T follicular helper cell (primary cell): ENCODE measurements around the gene CNOT6.

ENCODE experiments used
- DNase-seq: peaks from one replicate; pipeline ENCODE4 v3.0.0-alpha.2; 2020; ENCODE audit warnings: low read depth

The CNOT6 gene

DNA sequence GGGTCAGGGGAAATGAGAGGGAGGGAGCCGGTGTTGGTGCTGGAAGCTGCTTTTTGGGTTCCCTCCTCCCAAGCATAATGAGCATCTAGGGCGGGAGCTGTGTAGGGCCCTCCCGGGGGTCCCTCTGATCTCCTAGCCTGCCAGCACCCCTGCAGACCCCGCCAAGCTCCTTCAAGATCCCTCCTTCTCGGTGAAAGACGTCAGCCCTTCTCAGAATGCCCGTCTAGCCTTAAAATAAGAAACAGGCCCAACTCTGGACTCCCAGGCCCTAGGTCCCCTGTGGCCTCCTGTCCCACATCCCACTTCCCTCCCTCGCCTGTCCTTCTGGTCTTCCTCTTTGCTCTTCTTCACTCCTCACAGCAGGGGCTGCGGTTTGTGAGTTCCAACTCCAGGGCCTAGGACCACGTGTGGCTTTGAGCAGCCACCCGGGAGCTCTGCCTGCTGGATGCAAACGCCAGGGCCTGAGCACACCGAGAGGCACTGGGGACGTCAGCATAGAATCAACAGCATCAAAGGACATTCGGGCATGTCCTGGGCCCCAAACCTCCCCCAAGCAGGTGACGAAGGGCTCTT lies 105.9 kb downstream of the CNOT6 start:
- DNase-seq: no peak

DNA sequence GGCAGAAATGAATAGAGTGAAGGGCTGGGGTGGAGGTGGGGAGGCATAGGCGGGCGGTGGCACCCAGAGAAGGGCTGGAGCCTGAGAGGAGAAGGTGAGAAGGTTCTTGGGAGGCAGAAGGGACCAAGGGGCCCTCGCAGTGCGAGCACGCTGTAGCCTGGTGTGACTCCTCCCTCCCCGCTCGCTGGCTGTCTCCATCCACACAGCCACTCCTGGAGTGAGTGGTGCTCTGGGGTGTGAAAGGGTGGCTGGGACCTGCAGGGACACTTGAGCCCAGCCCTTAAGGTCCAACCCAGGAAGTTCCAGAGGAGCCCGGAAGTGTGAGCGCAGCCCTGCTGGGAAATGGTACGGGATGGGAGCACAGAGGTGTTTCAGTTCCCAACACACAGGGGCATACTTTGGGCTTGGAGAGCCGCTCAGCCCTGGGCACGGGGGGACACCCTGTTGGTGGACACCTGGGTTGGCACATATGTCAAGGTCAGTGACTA lies 106.4 kb downstream of the CNOT6 start:
- DNase-seq: no peak

DNA sequence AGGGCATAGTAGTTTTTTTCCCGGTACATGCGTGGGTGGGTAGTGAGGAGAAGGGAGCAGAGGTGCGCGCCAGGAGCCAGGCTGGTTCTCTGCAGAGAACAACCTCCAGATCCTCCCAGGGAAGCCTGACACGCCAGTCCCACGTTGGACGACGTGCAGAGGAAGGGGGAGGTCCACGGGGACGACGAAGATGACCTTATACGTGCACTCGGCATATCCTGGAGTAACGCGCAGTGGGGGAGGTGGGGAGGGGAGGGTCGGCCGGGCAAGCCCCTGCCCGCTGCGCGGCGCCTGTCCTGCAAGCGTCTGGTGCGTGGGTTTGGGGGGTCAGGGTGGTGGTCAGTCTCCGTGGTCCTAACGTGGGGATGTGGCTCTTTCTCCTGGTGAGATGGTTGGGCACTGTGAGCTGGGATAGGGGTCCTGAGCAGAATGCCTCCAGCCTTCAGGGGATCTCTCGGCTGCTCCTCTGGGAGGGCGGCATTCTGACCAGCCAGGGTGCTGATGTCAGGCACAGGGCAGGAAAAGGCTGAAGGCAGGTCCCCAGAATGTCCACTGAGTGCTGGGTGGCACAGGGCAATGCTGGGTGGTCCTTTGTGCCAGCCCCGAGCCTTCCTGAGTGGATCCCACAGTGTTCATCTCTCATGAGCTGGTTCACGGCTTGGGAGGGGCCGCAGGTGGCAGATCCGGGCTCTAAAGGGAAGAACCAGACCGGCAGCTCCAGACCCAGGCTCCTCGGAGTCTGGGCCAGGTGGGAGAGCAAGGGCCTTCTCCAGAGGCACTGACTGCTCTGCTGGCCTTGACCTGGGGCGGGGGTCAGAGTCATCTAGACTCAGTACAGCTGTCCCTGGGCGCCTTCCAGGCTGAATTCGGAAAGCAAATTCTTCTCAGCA lies 107.7 kb downstream of the CNOT6 start:
- no peak for DNase-seq

DNA sequence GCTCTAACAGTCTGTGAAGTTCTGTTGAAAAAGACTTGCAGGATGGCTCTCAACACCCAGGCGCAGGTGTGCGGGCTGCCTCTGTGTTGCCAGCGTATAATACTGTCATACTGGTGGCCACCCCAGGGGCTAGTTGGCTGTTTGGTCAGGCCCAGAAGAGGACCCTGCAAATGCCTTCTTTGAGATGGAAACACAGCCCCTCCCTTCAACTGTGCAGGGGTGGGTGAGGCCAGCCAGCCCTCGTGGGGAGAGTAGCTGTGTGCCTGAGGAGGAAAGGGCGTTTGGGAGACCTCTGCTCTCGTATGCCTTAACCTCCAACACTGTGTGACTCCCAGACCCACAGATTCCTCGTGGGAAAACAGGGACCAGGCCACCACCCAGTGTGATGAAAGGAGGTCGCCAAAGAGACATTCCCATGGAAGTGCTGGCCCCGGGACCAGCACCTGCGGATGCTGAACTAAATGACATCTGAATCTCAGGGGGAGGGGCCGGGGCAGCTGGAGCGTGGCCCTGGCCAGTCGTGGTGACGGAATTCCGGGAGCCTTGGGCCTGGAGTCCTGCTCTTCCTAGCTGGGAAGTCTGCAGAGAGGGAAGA lies 108.4 kb downstream of the CNOT6 start:
- no peak for DNase-seq

DNA sequence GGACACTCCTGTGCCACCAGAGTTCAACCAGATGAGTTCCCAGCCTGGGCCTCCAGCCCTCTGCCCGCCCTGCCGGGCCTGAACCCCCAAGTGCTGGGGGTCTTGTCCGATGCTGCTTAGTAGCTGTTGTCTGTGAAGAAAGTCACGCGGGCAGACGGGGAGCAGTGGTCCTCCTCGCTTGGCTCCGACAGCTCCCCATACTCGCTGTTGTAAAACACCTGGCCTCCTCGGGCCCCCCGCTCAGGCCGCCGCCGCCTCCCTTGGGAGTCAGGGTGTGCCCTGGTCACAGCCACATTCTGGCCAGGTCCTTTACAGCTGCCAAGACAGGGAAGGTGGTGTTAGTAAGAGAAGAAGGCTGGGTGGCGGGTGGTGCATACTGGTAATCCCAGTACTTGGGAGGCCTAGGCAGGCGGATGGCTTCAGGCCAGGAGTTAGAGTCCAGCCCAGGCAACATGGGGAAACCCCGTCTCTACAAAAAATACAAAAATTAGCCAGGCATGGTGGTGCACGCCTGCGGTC lies 109.0 kb downstream of the CNOT6 start:
- no peak for DNase-seq

DNA sequence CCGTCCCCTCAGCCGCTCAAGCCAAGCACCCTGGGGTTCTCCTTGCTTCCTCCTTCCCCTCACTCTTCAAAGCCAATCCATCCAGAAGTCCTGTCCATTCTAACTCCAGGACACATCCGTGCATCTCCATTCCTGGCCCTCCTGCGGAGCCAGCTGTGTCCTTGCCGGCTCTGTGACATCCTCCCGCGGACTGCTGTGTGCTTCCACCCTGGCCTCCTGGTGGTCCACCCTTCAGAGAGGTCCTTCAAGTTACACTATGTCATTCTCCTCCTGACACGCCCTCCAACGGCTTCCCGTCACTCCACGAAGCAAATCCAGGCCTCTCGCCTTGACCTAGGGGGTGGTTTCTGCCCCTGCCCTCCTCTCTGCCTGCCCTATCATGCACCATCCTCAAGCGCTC lies 110.1 kb downstream of the CNOT6 start:
- no peak for DNase-seq

DNA sequence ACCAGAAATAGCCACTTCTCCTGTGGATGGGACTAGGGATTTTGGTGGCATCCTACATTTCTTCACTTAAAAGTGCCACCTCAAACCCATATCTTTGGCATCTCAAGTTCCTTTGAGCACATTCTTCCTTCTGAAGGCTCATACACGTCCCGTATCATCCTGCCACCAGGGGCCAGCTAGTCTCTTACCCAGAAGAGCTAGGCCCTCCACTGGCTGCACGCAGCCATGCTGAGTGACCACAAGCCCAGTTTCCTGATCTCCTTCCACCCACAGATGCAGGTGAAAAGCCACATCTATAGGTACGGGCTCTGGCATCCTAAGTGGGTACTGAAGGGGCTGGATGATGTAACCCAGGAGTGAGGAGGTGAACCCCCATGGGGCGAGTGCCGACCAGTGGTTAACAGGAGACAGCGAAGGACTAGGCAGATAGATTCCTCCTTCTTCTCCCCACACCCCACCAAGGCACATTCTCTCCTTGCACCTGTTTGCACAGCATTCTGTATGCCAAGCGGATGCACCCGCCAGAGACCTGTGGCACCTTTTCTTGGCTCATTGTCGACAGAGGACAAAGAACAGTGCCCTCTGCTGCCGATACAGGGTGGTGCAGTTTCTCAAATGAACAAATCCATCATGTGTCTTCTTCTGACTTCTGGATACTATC lies 111.5 kb downstream of the CNOT6 start:
- peak; percentile 59 for DNase-seq

DNA sequence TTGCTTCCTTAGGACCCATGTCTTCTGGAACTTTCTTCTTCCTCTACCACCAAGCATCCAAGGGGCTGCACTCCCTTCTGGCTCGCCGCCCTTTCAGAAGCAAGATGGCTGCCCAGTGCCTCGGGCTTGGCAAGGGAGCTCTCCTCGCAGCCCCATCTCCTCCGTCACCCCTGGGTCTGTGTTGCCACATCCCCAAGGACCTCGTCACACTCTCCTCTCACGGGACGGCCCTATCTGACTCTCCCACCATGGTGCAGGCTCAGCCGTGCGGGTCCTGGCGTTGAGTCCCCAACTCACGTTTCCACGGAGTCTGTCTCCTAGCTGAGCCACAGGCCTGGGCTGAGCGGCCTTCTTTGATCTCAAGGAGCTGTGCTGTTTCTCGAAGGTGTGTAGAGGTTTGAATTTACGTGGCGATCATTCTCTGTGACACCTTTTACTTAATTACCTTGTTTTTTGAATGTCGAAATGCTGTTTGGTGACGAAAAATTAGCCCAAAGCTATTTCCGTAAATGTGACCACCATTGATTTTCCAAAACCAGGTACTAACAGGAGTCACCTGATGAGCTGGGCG lies 112.1 kb downstream of the CNOT6 start:
- no peak for DNase-seq

DNA sequence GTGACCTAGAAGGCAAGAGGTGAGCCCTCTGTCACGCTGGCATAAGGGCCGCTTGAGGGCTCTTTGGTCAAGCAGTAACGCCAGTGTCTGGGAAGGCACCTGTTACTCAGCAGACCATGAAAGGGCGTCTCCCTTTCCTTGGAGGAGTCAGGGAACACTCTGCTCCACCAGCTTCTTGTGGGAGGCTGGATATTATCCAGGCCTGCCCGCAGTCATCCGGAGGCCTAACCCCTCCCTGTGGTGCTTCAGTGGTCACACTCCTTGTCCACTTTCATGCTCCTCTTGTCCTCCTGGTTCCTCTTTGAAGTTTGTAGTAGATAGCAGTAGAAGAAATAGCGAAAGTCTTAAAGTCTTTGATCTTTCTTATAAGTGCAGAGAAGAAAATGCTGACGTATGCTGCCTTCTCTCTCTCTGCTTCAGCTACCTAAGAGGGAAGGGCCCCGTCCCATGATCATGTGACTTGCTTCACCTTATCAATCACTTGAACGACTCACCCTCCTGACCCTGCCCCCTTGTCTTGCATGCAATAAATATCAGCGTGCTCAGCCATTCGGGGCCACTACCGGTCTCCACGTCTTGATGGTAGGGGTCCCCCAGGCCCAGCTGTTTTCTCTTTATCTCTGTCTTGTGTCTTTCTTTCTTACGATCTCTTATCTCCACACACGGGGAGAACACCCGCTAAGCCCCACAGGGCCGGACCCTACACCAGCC lies 113.8 kb downstream of the CNOT6 start:
- no peak for DNase-seq

DNA sequence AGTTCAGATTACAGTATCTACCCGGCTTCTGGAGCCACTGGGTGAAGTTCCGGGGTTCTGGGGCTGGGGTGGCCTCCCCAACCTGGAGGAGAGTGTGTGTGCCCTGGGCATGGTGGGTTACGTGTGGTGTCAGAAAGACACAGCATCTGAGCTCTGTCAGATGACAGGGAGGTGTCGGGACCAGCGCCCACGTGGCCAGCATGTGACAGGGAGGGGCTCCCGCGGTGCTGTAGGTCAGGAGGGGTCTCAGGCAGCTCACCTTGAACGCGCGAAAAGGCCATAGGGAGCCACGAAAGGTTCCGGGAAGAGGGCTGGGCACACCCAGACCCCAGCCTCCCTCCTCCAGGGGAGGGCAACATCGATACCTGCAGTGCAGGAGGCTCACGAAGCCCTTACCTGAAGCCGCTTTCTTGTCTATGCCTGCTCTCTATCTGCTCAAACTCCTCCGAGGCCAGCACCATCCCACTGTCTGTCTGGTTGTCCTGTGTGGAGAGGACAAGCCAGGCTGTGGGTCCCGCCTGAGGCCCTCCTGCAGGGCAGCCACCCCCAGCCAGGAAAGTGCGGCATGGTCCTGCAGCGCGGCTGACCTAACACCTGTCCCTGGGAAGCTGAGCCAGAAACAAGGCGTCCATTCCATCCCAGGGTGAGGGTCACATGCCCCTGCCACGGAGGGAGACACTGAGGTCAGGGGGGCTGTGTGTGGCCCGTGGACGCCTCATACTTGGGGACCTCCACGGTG lies 114.6 kb downstream of the CNOT6 start:
- no peak for DNase-seq

DNA sequence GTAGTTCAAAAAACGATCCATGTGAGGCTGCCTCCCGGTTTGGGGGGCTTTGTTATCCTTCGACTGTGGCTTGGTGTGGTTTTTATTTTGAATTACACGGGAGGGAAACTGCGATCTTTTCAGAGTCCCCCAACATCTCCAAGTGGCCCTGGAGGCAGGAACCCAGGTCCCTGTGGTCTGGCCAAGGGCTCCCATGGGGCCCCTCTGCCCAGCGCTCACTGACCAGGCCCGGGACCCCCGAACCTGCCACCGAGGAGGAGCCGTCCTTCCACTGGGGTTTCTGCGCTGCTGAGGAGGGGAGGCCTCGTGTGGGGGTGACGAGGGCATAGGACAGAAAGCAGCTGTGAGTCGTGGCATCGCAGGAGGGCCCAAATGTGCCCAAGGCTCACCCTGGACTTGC lies 115.2 kb downstream of the CNOT6 start:
- DNase-seq: no peak

DNA sequence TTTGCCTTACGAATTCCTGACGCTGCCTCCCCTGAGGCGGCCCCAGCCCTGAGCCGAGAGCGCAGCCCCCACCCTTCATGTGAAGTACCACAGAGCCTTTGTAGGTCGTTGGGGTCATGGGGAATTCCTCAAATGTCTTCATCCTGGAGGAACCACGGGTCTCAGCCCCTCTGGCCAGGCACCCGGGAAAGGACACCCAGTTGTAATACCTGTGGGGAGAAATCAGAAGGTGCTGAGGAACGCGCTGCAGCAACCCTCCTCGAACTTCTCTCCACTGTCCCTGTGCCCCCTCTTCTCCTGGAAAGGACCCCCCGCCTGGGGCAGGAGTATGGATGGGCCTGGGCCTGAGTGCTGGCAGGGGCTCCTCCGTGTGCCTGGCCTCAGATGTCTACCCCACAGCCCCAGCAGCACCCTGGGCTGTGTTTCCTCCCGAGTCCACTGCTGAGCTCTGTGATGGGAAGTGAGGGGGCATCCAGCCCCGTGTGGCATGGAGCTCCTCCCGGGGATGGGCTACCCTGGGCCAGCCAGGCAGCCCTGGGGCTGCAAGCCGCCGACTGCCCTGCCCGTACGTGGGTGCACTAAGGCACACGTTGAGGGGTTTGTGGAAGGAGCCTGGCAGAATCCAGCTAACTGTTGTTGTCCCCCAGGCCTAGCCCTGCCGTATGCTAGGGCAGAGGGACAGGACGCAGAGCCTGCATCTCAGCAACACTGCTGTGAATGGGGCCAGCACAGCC lies 115.8 kb downstream of the CNOT6 start:
- DNase-seq: no peak

DNA sequence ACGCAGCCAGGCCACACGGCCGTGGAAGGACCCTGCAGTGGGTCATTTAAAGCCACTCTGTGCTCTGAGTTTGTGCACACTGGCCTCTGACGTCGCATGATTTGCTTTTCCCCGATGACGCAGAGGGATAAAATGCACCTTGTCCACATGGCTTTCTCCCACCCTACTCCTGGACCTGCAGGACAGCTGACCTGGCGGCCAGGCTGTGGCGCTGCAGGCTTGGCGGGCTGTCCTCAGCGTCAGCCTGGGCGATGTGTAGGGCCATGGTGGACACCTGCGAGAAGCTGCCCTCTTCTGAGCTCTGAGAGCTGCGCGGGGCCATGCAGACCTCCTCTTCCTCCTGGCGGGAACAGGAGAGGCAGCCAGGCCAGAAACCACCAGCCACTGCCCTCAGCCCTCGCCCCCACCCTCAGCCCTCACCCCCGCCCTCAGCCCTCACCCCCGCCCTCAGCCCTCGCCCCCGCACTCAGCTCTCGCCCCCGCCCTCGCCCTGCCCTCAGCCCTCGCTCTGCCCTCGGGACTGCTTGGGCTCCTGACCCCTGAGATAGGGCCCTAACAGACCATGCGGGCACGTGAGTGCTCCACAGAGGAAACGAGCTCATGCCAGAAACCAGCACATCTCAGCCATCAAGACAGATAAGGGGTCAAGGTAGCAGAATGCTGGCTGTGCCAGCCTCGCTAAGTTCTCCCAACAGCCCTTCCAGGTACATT lies 117.1 kb downstream of the CNOT6 start:
- no peak for DNase-seq

DNA sequence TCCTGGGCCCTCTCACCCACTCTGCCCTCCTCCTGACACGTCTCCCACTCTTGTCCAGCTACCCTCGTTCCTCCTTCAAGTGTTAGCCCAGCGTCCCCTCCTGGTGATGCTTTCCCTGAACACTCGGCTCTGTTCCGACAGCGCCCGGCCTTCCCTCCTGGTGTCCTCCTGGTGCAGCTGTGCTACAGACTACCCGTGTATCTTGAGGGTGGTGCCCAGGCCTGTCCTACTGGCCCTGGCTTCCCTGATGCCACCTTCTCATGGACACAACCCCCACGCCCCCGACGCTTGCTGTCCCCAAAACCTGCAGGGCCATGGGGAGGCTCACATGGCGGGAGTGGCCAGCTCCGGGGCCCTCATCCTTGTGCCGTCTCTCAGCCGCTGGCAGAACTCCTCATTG lies 118.5 kb downstream of the CNOT6 start:
- no peak for DNase-seq

DNA sequence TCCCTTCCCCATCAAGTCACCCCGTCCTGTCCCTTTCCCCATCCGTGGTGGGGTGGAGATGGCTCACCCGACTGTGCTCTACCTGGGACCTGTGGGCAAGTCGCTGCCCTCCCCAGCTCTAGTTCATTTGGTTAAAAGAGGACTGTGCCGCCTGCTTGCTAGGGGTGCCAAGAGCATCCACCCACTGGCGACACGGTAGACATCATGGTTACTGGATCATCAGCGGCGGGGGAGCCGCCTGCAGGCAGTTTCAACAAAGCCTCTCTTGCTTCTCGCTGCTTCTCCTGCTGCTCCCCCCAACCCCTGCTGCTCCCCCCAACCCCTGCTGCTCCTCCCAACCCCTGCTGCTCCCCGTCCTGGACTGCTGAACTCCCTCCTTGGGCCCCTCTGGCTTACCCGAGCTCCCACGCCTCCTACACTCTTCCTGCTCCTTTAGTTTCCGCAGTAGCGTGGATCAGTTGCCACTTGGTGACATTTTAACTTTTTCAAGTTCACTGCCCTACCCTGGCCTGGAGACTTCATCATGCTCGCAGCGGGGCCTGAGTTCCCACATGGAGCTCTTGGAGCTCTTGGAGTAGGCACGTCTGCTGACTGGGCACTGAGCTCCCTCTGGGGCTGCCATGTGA lies 119.1 kb downstream of the CNOT6 start:
- no peak for DNase-seq

DNA sequence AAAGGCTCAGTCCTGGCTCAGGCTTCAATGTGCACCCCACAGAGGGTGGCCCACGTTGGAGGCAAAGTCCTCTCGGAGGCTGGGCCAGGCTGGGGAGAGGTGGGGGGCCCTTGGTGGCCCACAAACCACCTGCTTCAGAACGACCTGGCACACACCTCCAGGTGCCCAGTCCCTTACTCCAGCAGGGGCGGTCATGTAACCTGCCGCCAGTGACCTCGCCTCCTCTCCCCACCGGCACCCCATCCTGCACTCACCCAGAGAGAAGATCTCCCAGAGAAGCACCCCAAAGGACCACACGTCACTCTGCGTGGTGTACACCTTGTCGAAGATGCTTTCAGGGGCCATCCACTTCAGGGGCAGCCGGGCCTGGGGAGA lies 119.6 kb downstream of the CNOT6 start:
- DNase-seq: no peak

DNA sequence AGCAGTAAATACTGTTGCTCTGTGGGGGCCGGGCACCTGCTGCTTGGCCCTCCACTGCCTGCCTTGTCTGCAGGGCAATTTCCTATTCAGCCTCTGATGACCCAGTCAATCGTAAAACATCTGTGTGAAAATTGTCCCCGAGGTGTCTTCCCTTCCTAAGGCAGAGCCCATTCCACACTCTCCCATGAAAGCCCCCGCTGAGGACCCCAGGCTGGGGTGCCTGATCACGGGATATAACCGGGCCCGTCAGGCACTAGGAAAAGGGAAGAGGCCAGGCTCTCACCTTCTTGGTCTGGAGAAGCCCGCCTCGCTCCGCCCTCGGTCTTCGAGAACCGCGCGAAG lies 124.3 kb downstream of the CNOT6 start:
- no peak for DNase-seq

DNA sequence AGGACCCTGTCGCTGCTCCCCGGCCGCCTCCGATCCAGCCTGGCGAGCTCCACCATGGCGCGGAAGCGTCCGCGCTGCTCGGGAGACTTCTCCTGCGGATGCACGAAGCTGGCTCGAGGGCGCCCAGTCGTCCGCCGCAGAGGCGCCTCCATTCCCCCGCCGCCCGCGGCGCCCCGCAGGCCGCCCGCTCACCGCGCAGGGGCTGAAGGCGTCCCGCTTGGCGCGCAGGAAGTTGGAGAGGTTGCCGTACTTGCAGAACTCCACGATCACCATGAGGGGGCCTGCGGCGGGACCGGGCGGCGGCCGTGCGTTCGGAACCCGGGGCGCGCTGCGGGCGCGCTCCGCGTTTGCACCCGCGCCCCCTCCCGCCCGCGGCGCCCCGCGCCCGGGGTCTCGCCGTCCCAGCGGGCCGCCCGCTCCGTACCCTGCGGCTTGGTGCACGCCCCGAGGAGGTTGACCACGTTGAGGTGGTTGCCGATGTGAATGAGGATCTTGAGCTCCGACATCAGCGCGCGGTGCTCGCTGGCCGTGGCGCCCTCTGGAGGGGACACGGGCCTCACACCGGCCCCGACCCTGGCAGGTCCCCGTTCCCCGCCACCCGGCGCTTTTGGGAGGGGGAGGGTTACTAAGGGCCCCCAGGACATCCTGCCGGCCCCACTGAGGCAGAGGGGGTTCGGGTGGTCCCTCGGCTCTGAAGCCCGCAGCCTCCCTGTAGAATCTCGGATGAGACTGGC lies 124.8 kb downstream of the CNOT6 start:
- peak; percentile 18 for DNase-seq
